ENCODE measurements around the gene COMMD9.

DNA sequence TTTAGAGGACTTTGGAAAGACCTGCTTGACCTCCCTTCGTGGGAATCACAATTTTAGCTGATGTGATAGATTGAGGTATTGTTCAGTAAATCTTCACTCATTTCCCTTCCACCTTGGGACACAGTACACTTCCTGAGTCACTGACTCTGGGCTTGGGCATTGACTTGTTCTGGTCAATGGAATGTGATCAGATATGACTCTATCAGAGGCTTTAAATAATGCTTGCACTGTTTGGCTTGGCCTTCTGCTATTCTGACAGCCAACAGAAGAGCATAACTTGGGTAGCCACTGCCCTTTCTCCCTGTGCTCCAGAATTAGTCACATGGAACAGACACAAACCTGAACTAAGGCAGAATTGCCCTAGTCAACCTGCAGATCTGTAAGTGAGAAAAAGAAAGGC lies 19.4 kb upstream of the COMMD9 start:
- TF ChIP-seq EZH2phosphoT487 (IDR thresholded peaks at IDR 0.05; ENCODE audit: low read length) (no peak), EZH2 (optimal IDR thresholded peaks at IDR 0.05; ENCODE audit: low read depth, low read length) (no peak)
- TF ChIP-seq, protein P1, sequence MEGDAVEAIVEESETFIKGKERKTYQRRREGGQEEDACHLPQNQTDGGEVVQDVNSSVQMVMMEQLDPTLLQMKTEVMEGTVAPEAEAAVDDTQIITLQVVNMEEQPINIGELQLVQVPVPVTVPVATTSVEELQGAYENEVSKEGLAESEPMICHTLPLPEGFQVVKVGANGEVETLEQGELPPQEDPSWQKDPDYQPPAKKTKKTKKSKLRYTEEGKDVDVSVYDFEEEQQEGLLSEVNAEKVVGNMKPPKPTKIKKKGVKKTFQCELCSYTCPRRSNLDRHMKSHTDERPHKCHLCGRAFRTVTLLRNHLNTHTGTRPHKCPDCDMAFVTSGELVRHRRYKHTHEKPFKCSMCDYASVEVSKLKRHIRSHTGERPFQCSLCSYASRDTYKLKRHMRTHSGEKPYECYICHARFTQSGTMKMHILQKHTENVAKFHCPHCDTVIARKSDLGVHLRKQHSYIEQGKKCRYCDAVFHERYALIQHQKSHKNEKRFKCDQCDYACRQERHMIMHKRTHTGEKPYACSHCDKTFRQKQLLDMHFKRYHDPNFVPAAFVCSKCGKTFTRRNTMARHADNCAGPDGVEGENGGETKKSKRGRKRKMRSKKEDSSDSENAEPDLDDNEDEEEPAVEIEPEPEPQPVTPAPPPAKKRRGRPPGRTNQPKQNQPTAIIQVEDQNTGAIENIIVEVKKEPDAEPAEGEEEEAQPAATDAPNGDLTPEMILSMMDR (IDR thresholded peaks at IDR 0.05; ENCODE audit: low read length) = no peak

Measured in MM.1S (cell line).